ENCODE measurements around the gene LCN10. TPM values are rescaled to one million over a fixed set of nuclear protein-coding genes. Genes with fewer than 3 reads are reported as not detected.
"Not testable (repeated sequence)": the region's sequence is repeated elsewhere in the genome, so short reads cannot be mapped to it uniquely, and the experiment has no call there.

Gene LCN10
- total RNA-seq, 1 experiment from 2014 or later: 1.5 TPM

GRCh38 chr9:136766410-136767120, 23.8 kb upstream of the LCN10 start:
- H3K23me2 ChIP-seq (ENCODE audit: insufficient read length, low read depth, low read length, poor library complexity, severe bottlenecking); H2BK15ac ChIP-seq (ENCODE audit: low read depth, low read length); H3K18ac ChIP-seq (ENCODE audit: insufficient read length, low read depth, low read length); H4K5ac ChIP-seq (ENCODE audit: insufficient read length, low read depth, low read length); H2AFZ ChIP-seq (ENCODE audit: low read length); H3K9me3 Mint-ChIP-seq; H3K23ac ChIP-seq (ENCODE audit: insufficient read length, low read depth, low read length); H2BK20ac ChIP-seq (ENCODE audit: low read depth, low read length, poor library complexity, severe bottlenecking); H3K14ac ChIP-seq (ENCODE audit: insufficient read depth, low read length); H3K56ac ChIP-seq (ENCODE audit: insufficient read length, low read depth, low read length); H3K36me3 Mint-ChIP-seq (ENCODE audit: insufficient read depth in 1 of 3, low read depth in 3 of 3); H4K20me1 ChIP-seq (ENCODE audit: control insufficient read depth, insufficient read depth, insufficient read length); H3K4ac ChIP-seq (ENCODE audit: low read depth, low read length); H3T11ph ChIP-seq (ENCODE audit: low read length); H3K4me2 ChIP-seq (ENCODE audit: insufficient read depth, insufficient read length, low read length); H2BK120ac ChIP-seq (ENCODE audit: low read depth, low read length, poor library complexity, severe bottlenecking); H3K9ac ChIP-seq (ENCODE audit: extremely low read depth, insufficient read length, low read length); H3K79me1 ChIP-seq (ENCODE audit: insufficient read depth, low read depth, low read length, poor library complexity, severe bottlenecking); H2BK5ac ChIP-seq (ENCODE audit: insufficient read length, low read length); H4K91ac ChIP-seq (ENCODE audit: insufficient read length, low read depth, low read length); H3K27ac ChIP-seq (ENCODE audit: insufficient read length, low read depth, low read length); H3K79me2 ChIP-seq (ENCODE audit: insufficient read depth, low read length); H3K27ac Mint-ChIP-seq; H3K4me3 Mint-ChIP-seq; H3K4me1 ChIP-seq (ENCODE audit: insufficient read depth, low read length); H3K27me3 ChIP-seq (ENCODE audit: insufficient read depth, low read length); H2BK12ac ChIP-seq (ENCODE audit: insufficient read length, low read depth, low read length); H2AK5ac ChIP-seq (ENCODE audit: insufficient read length, low read length); H3K9me3 ChIP-seq (ENCODE audit: control insufficient read depth, low read depth, low read length); H4K8ac ChIP-seq (replicated peaks; ENCODE audit: insufficient read length, low read depth, low read length): not testable (repeated sequence)
- Mint-ChIP-seq H3K4me1 (peaks cover 11 to 17% of the 10 kb centered on the region in 2 experiments), H3K27me3 (ENCODE audit: low read depth) (peaks cover 22% of the 10 kb centered on the region)
- peak; percentile 74 for TF ChIP-seq CTCF (conservative IDR thresholded peaks at IDR 0.05)
- WGBS (ENCODE audit: extremely low coverage, insufficient read length, low lambda C conversion rate): no CpG with 5 or more reads among the region's 18 CpGs
- peak; percentile 84 for DNase-seq

GRCh38 chr9:136765745-136766409, 23.1 kb upstream of the LCN10 start:
- not testable (repeated sequence) for H3K9ac ChIP-seq (ENCODE audit: extremely low read depth, insufficient read length, low read length); H3K4me2 ChIP-seq (ENCODE audit: insufficient read depth, insufficient read length, low read length); H4K5ac ChIP-seq (ENCODE audit: insufficient read length, low read depth, low read length); H3K9me3 ChIP-seq (ENCODE audit: control insufficient read depth, low read depth, low read length); H3K79me2 ChIP-seq (ENCODE audit: insufficient read depth, low read length); H3K9me3 Mint-ChIP-seq; H3K27ac ChIP-seq (ENCODE audit: insufficient read length, low read depth, low read length); H3K23me2 ChIP-seq (ENCODE audit: insufficient read length, low read depth, low read length, poor library complexity, severe bottlenecking); H3K4ac ChIP-seq (ENCODE audit: low read depth, low read length); H3K79me1 ChIP-seq (ENCODE audit: insufficient read depth, low read depth, low read length, poor library complexity, severe bottlenecking); H3K4me3 Mint-ChIP-seq; H2BK12ac ChIP-seq (ENCODE audit: insufficient read length, low read depth, low read length); H2BK5ac ChIP-seq (ENCODE audit: insufficient read length, low read length); H3K23ac ChIP-seq (ENCODE audit: insufficient read length, low read depth, low read length); H2BK120ac ChIP-seq (ENCODE audit: low read depth, low read length, poor library complexity, severe bottlenecking); H3K18ac ChIP-seq (ENCODE audit: insufficient read length, low read depth, low read length); H3K36me3 Mint-ChIP-seq (ENCODE audit: insufficient read depth in 1 of 3, low read depth in 3 of 3); H2BK20ac ChIP-seq (ENCODE audit: low read depth, low read length, poor library complexity, severe bottlenecking); H4K91ac ChIP-seq (ENCODE audit: insufficient read length, low read depth, low read length); H3K14ac ChIP-seq (ENCODE audit: insufficient read depth, low read length); H2AK5ac ChIP-seq (ENCODE audit: insufficient read length, low read length); H2BK15ac ChIP-seq (ENCODE audit: low read depth, low read length); H3K4me1 ChIP-seq (ENCODE audit: insufficient read depth, low read length); H4K8ac ChIP-seq (replicated peaks; ENCODE audit: insufficient read length, low read depth, low read length); H3T11ph ChIP-seq (ENCODE audit: low read length); H4K20me1 ChIP-seq (ENCODE audit: control insufficient read depth, insufficient read depth, insufficient read length); H2AFZ ChIP-seq (ENCODE audit: low read length); DNase-seq; H3K27me3 ChIP-seq (ENCODE audit: insufficient read depth, low read length); H3K56ac ChIP-seq (ENCODE audit: insufficient read length, low read depth, low read length)
- peaks cover 14 to 22% of the 10 kb centered on the region in 2 experiments for H3K4me1 Mint-ChIP-seq
- no CpG with 5 or more reads among the region's 14 CpGs for WGBS (ENCODE audit: extremely low coverage, insufficient read length, low lambda C conversion rate)
- peaks cover 22% of the 10 kb centered on the region for H3K27me3 Mint-ChIP-seq (ENCODE audit: low read depth)
- peak overlapping the region in 1 of 3 experiments; percentile 52; a peak in 1 of 7 replicates for H3K27ac Mint-ChIP-seq
